ENCODE measurements around the gene BLMH.

Gene BLMH

DNA sequence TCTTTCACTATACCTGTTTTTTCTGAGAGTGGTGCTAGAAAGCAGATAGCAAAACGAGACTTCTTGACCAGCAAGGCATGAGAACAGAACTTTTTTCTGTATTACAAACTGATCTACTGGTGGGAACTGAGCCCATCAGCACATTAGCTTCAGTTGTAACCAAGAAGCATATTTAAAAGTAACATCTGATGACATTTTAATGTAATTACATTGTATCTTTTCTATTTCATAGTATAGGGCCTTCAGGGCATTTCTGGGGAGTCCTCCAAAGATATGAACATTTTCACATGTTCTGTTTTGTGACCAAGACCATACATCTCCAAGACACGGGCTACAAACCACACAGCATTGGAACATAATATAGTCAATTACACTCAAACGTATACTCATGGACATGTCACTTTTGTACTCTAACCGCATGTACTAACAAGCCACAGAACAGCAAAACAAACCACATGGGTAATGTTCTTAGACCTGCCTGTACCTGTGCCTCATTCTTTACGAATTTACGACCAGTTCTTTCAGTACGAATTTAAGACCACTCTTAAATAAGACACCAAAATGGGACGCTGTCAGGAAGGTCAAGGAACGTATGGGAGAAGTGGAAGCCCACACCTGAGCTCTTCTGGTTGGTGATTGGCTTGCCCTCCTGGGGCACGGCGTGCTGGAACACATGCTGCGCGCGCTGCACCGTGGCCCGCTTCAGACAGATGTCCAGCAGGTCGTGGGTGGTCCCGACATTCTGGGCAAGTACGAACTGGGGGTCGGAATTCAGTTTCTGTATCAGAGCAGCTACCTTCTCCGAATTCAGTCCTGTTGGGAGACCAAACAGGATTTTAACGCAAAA is 825 bp downstream of the BLMH start:
- Histone ChIP-seq H3K36me3 (ENCODE audit: control insufficient read depth, insufficient read depth, low read length) (peaks cover 3% of the 10 kb centered on the region), H3K4me3 (ENCODE audit: low read length) (peak overlapping the region; percentile 68), H3K27me3 (ENCODE audit: insufficient read depth, low read length, poor library complexity) (no peaks in the 10 kb centered on the region), H3K4me2 (ENCODE audit: low read length) (peak overlapping the region; percentile 77), H3K27ac (ENCODE audit: low read depth, low read length) (peak overlapping the region; percentile 60), H3K79me2 (ENCODE audit: control insufficient read depth, insufficient read depth, low read length) (peaks cover 9% of the 10 kb centered on the region), H2BK120ac (ENCODE audit: low read depth, low read length) (no peak overlapping the region), H3K23ac (ENCODE audit: low read length) (no peak overlapping the region), H4K5ac (ENCODE audit: low read length) (no peak overlapping the region), H2AK5ac (ENCODE audit: low read length) (no peak overlapping the region), H3K56ac (ENCODE audit: low read length) (peak overlapping the region; percentile 94), H2BK15ac (replicated peaks; ENCODE audit: low read depth) (no peak overlapping the region), H3K18ac (ENCODE audit: low read length) (peak overlapping the region; percentile 93), H4K8ac (ENCODE audit: low read depth, low read length) (no peak overlapping the region), H3K4me1 (ENCODE audit: control insufficient read depth, low read depth, low read length) (peaks cover 5% of the 10 kb centered on the region), H3K9ac (ENCODE audit: low read length) (peak overlapping the region; percentile 78), H3K79me1 (ENCODE audit: low read length) (peaks cover 6% of the 10 kb centered on the region), H3K4ac (ENCODE audit: low read depth, low read length) (no peak overlapping the region), H2BK5ac (ENCODE audit: low read length) (no peak overlapping the region)
- DNase-seq, result peak; percentile 50
- no CpG with 5 or more reads among the region's 22 CpGs for WGBS (ENCODE audit: extremely low coverage, insufficient coverage, low lambda C conversion rate)

DNA sequence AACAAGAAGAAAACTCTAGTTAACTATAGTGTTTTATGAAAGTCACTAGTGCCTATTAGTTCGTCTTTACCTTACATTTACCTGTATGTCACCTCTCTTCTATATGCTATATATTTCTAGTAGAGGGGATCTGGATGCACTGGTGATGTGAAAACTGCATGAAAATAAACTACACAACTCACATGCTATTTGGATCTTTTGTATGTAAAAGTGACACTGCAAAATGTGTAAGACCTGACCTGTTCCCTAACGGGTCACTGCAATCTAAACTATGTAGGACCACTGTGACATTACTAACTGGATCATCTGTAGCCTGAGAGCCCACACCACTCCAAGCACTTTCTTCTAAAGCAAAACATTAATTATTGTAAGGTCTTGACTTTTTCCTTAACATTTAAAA is 1.7 kb downstream of the BLMH start:
- H2BK120ac ChIP-seq (ENCODE audit: low read depth, low read length), result no peak overlapping the region
- no peak overlapping the region for H3K4ac ChIP-seq (ENCODE audit: low read depth, low read length)

DNA sequence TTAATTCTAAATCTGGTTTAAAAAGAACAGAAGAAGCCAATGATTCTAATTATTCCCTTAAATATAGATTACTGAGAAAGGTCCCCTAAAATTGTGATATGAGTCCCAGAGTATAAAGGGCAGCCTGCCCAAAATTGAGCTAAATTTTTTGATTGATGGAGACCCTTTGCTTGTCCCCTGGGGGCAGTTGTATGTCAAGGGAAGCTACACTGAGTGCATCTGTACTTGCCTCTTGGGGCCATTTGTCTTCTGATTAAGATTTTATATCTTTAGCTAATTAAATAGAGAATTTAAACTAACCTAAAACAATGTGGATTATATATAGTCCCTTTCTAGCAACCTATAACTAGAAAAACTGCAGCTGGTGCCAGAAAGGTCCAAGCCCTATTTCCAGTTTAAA is 12.6 kb downstream of the BLMH start:
- Histone ChIP-seq H3K79me1 (ENCODE audit: low read length) (no peaks in the 10 kb centered on the region), H3K18ac (ENCODE audit: low read length) (no peak overlapping the region), H3K9ac (ENCODE audit: low read length) (no peak overlapping the region), H2BK5ac (ENCODE audit: low read length) (no peak overlapping the region), H3K4me1 (ENCODE audit: control insufficient read depth, low read depth, low read length) (no peaks in the 10 kb centered on the region), H3K23ac (ENCODE audit: low read length) (no peak overlapping the region), H3K4me3 (ENCODE audit: low read length) (no peak overlapping the region), H3K56ac (ENCODE audit: low read length) (no peak overlapping the region), H3K27ac (ENCODE audit: low read depth, low read length) (no peak overlapping the region), H3K36me3 (ENCODE audit: control insufficient read depth, insufficient read depth, low read length) (no peaks in the 10 kb centered on the region), H3K27me3 (ENCODE audit: insufficient read depth, low read length, poor library complexity) (no peaks in the 10 kb centered on the region), H2AK5ac (ENCODE audit: low read length) (no peak overlapping the region), H3K4ac (ENCODE audit: low read depth, low read length) (no peak overlapping the region), H4K5ac (ENCODE audit: low read length) (no peak overlapping the region), H3K4me2 (ENCODE audit: low read length) (no peak overlapping the region), H2BK120ac (ENCODE audit: low read depth, low read length) (no peak overlapping the region), H3K79me2 (ENCODE audit: control insufficient read depth, insufficient read depth, low read length) (no peaks in the 10 kb centered on the region), H2BK15ac (replicated peaks; ENCODE audit: low read depth) (no peak overlapping the region), H4K8ac (ENCODE audit: low read depth, low read length) (no peak overlapping the region)
- DNase-seq, result no peak

More for the DNA sequence above, 1.7 kb downstream of the BLMH start:
- Histone ChIP-seq H3K27me3 (ENCODE audit: insufficient read depth, low read length, poor library complexity) (no peaks in the 10 kb centered on the region), H3K18ac (ENCODE audit: low read length) (no peak overlapping the region), H3K4me3 (ENCODE audit: low read length) (no peak overlapping the region), H3K36me3 (ENCODE audit: control insufficient read depth, insufficient read depth, low read length) (peaks cover 6% of the 10 kb centered on the region), H3K4me1 (ENCODE audit: control insufficient read depth, low read depth, low read length) (peaks cover 5% of the 10 kb centered on the region), H3K9ac (ENCODE audit: low read length) (peak overlapping the region; percentile 11), H2BK15ac (replicated peaks; ENCODE audit: low read depth) (no peak overlapping the region), H3K79me2 (ENCODE audit: control insufficient read depth, insufficient read depth, low read length) (peaks cover 9% of the 10 kb centered on the region), H3K27ac (ENCODE audit: low read depth, low read length) (no peak overlapping the region), H4K5ac (ENCODE audit: low read length) (no peak overlapping the region), H3K56ac (ENCODE audit: low read length) (no peak overlapping the region), H2BK5ac (ENCODE audit: low read length) (no peak overlapping the region), H3K23ac (ENCODE audit: low read length) (no peak overlapping the region), H2AK5ac (ENCODE audit: low read length) (no peak overlapping the region), H3K79me1 (ENCODE audit: low read length) (peaks cover 6% of the 10 kb centered on the region), H4K8ac (ENCODE audit: low read depth, low read length) (no peak overlapping the region), H3K4me2 (ENCODE audit: low read length) (no peak overlapping the region)
- DNase-seq, result no peak
- WGBS (ENCODE audit: extremely low coverage, insufficient coverage, low lambda C conversion rate), result no CpG with 5 or more reads among the region's 2 CpGs

DNA sequence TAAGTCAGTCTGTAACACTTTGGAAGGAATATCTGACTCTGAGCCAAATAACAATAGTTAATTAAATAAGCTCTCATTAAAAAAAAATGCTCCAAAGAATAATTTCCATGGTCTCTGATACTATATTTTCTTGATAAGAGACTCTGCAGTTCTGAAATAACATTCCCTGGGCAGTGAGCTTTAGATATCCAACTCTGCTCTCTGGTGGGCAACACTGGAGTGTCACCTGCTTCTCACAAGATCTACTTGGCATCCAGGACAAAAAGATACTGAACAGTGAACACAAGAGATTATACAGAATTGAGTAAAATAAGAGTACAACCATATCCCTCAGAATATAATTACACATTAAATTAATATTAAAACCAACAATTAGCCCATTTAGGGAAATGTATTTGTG is 13.7 kb downstream of the BLMH start:
- Histone ChIP-seq H4K5ac (ENCODE audit: low read length) (no peak overlapping the region), H2BK5ac (ENCODE audit: low read length) (no peak overlapping the region), H3K9ac (ENCODE audit: low read length) (no peak overlapping the region), H3K4me2 (ENCODE audit: low read length) (no peak overlapping the region), H3K27ac (ENCODE audit: low read depth, low read length) (no peak overlapping the region), H3K4me3 (ENCODE audit: low read length) (no peak overlapping the region), H4K8ac (ENCODE audit: low read depth, low read length) (no peak overlapping the region), H2BK15ac (replicated peaks; ENCODE audit: low read depth) (no peak overlapping the region), H3K56ac (ENCODE audit: low read length) (no peak overlapping the region), H2BK120ac (ENCODE audit: low read depth, low read length) (no peak overlapping the region), H2AK5ac (ENCODE audit: low read length) (no peak overlapping the region), H3K18ac (ENCODE audit: low read length) (no peak overlapping the region), H3K36me3 (ENCODE audit: control insufficient read depth, insufficient read depth, low read length) (no peaks in the 10 kb centered on the region), H3K4ac (ENCODE audit: low read depth, low read length) (no peak overlapping the region), H3K4me1 (ENCODE audit: control insufficient read depth, low read depth, low read length) (no peaks in the 10 kb centered on the region), H3K79me2 (ENCODE audit: control insufficient read depth, insufficient read depth, low read length) (no peaks in the 10 kb centered on the region), H3K27me3 (ENCODE audit: insufficient read depth, low read length, poor library complexity) (no peaks in the 10 kb centered on the region), H3K23ac (ENCODE audit: low read length) (no peak overlapping the region), H3K79me1 (ENCODE audit: low read length) (no peaks in the 10 kb centered on the region)
- DNase-seq, result peak; percentile 39

DNA sequence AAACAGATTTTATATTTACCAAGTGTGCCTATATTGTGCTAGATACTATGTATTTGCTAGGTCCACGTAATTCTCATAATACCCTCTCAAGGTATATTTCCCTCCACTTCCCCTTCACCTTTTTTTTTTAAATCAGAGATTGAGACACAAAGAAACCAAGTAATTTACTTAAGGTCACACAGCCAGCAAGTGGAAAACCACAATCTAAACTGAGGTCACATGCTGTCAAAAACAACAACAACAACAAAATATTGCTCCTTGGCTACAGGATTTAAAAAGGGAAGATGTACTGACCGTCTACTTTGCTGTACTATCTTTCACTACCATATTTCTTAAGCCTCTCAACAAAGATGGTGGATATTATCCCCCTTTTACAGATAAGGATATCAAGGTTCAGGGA is 15.8 kb downstream of the BLMH start:
- no peak overlapping the region for H2BK120ac ChIP-seq (ENCODE audit: low read depth, low read length)
- H3K18ac ChIP-seq (ENCODE audit: low read length), result no peak overlapping the region
- no peak overlapping the region for H2BK15ac ChIP-seq (replicated peaks; ENCODE audit: low read depth)
- no peaks in the 10 kb centered on the region for H3K36me3 ChIP-seq (ENCODE audit: control insufficient read depth, insufficient read depth, low read length)
- H3K4me2 ChIP-seq (ENCODE audit: low read length), result no peak overlapping the region
- H3K23ac ChIP-seq (ENCODE audit: low read length), result no peak overlapping the region
- H3K4me1 ChIP-seq (ENCODE audit: control insufficient read depth, low read depth, low read length), result no peaks in the 10 kb centered on the region
- H3K27ac ChIP-seq (ENCODE audit: low read depth, low read length), result no peak overlapping the region
- no peaks in the 10 kb centered on the region for H3K79me2 ChIP-seq (ENCODE audit: control insufficient read depth, insufficient read depth, low read length)
- H4K5ac ChIP-seq (ENCODE audit: low read length), result no peak overlapping the region
- H3K4ac ChIP-seq (ENCODE audit: low read depth, low read length), result no peak overlapping the region
- no peak for DNase-seq
- no peak overlapping the region for H4K8ac ChIP-seq (ENCODE audit: low read depth, low read length)
- H3K27me3 ChIP-seq (ENCODE audit: insufficient read depth, low read length, poor library complexity), result no peaks in the 10 kb centered on the region
- no peak overlapping the region for H2AK5ac ChIP-seq (ENCODE audit: low read length)
- no peaks in the 10 kb centered on the region for H3K79me1 ChIP-seq (ENCODE audit: low read length)
- H2BK5ac ChIP-seq (ENCODE audit: low read length), result no peak overlapping the region
- no peak overlapping the region for H3K4me3 ChIP-seq (ENCODE audit: low read length)
- WGBS (ENCODE audit: extremely low coverage, insufficient coverage, low lambda C conversion rate), result no CpG with 5 or more reads among the region's 2 CpGs
- H3K56ac ChIP-seq (ENCODE audit: low read length), result no peak overlapping the region
- H3K9ac ChIP-seq (ENCODE audit: low read length), result no peak overlapping the region

DNA sequence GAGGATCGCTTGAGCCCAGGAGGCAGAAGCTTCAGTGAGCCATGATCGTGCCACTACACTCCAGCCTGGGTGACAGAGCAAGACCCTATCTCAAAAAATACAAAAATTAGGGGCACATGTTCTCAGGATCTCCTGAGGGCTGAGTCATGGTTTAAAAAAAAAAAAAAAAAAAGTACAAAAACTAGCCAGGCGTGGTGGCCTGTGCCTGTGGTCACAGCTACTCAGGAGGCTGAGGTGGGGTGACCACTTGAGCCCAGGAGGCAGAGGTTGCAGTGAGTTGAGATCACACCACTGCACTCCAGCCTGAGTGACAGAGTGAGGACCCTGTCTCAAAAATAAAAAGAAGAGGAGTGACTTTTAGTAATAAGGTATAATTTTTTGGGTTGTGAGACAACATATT is 16.9 kb downstream of the BLMH start:
- Histone ChIP-seq H2AK5ac (ENCODE audit: low read length) (no peak overlapping the region), H4K8ac (ENCODE audit: low read depth, low read length) (no peak overlapping the region), H3K79me1 (ENCODE audit: low read length) (no peaks in the 10 kb centered on the region), H3K9ac (ENCODE audit: low read length) (no peak overlapping the region), H3K56ac (ENCODE audit: low read length) (no peak overlapping the region), H4K5ac (ENCODE audit: low read length) (no peak overlapping the region), H3K27ac (ENCODE audit: low read depth, low read length) (no peak overlapping the region), H2BK5ac (ENCODE audit: low read length) (no peak overlapping the region), H3K4me3 (ENCODE audit: low read length) (no peak overlapping the region), H3K23ac (ENCODE audit: low read length) (no peak overlapping the region), H3K79me2 (ENCODE audit: control insufficient read depth, insufficient read depth, low read length) (no peaks in the 10 kb centered on the region), H2BK15ac (replicated peaks; ENCODE audit: low read depth) (no peak overlapping the region), H2BK120ac (ENCODE audit: low read depth, low read length) (no peak overlapping the region), H3K4me2 (ENCODE audit: low read length) (no peak overlapping the region), H3K4me1 (ENCODE audit: control insufficient read depth, low read depth, low read length) (no peaks in the 10 kb centered on the region), H3K4ac (ENCODE audit: low read depth, low read length) (no peak overlapping the region), H3K36me3 (ENCODE audit: control insufficient read depth, insufficient read depth, low read length) (no peaks in the 10 kb centered on the region), H3K27me3 (ENCODE audit: insufficient read depth, low read length, poor library complexity) (no peaks in the 10 kb centered on the region), H3K18ac (ENCODE audit: low read length) (no peak overlapping the region)
- no CpG with 5 or more reads among the region's 3 CpGs for WGBS (ENCODE audit: extremely low coverage, insufficient coverage, low lambda C conversion rate)
- no peak for DNase-seq

Measured in mesendoderm (in vitro differentiated cells).